Activated CD4-positive, CD25-positive, alpha-beta regulatory T cell treated with anti-CD3 and anti-CD28 coated beads, Interleukin-2, amount 50 U/mL, for 24 hours (primary cell): ENCODE data around the gene SEC22C.

Experiments
- ATAC-seq, 2 donors: fragments of 150-1000 bp; cut with Tn5 transposase; one replicate each; pipeline ENCODE4 v1.10.0; 2021; ENCODE audit warnings: mild to moderate bottlenecking in 1 of 2, moderate library complexity in 1 of 2

SEC22C gene

GRCh38 chr3:42533161-42533897, 48.4 kb downstream of the SEC22C start:
- ATAC-seq = no peak

GRCh38 chr3:42532229-42532628, 49.5 kb downstream of the SEC22C start:
- no peak for ATAC-seq

- no peak for ATAC-seq
Observed at GRCh38 chr3:42531470-42531869, 50.3 kb downstream of the SEC22C start.

GRCh38 chr3:42530073-42530472, 51.7 kb downstream of the SEC22C start:
- no peak for ATAC-seq

GRCh38 chr3:42529468-42529867, 52.3 kb downstream of the SEC22C start:
- ATAC-seq = no peak

GRCh38 chr3:42527368-42527917, 54.3 kb downstream of the SEC22C start:
- no peak for ATAC-seq

GRCh38 chr3:42526616-42527367, 55.0 kb downstream of the SEC22C start:
- peak; percentile 70 to 80 for ATAC-seq

- ATAC-seq = no peak
Observed at GRCh38 chr3:42525736-42526345, 55.9 kb downstream of the SEC22C start.

GRCh38 chr3:42525212-42525611, 56.6 kb downstream of the SEC22C start:
- no peak for ATAC-seq

GRCh38 chr3:42524751-42525150, 57.0 kb downstream of the SEC22C start:
- ATAC-seq = no peak

GRCh38 chr3:42520906-42521305, 60.9 kb downstream of the SEC22C start:
- ATAC-seq = no peak

- ATAC-seq = no peak
Observed at GRCh38 chr3:42520336-42520735, 61.4 kb downstream of the SEC22C start.

- peak; percentile 82 to 89 for ATAC-seq
Observed at GRCh38 chr3:42519568-42519962, 62.2 kb downstream of the SEC22C start.

- ATAC-seq = no peak
Observed at GRCh38 chr3:42518800-42519567, 62.8 kb downstream of the SEC22C start.

- no peak for ATAC-seq
Observed at GRCh38 chr3:42517117-42517516, 64.7 kb downstream of the SEC22C start.

- no peak for ATAC-seq
Observed at GRCh38 chr3:42516443-42516842, 65.3 kb downstream of the SEC22C start.

GRCh38 chr3:42515976-42516375, 65.8 kb downstream of the SEC22C start:
- ATAC-seq = no peak

GRCh38 chr3:42515391-42515916, 66.3 kb downstream of the SEC22C start:
- no peak for ATAC-seq

- no peak for ATAC-seq
Observed at GRCh38 chr3:42514876-42515275, 66.9 kb downstream of the SEC22C start.

- no peak for ATAC-seq
Observed at GRCh38 chr3:42513521-42513920, 68.2 kb downstream of the SEC22C start.

GRCh38 chr3:42513121-42513520, 68.6 kb downstream of the SEC22C start:
- no peak for ATAC-seq

- no peak for ATAC-seq
Observed at GRCh38 chr3:42511736-42512135, 70.0 kb downstream of the SEC22C start.
